Measurements from ENCODE around the gene ZFP30. TPM values are rescaled to one million over a fixed set of nuclear protein-coding genes. Genes with fewer than 3 reads are reported as not detected.
A peak's percentile ranks its signal among the peaks of the same experiment; 100 is the strongest.
"Not testable (repeated sequence)": the region's sequence is repeated elsewhere in the genome, so short reads cannot be mapped to it uniquely, and the experiment has no call there.

The ZFP30 gene
- 9.6 and 13.9 TPM in 2 replicates for total RNA-seq

DNA sequence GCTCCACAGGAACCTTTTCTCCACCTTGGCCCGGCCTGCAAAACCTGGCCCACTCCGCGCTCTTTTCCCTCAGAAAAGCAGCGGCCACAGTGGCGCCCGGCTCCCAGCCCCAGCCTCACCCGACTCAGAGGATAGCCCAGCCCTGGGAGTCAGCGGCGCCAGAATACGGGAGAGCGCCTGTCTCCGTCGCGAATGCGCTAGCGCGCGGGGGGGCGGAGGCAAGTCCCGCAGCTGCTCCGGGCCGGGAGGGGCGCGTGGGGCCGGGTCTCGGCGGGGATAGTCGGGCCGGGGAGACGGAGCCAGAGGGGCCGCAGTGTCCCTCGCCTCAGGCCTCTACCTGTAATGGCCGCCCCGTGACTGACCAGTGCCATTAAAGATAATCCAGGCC, at the start of gene ZFP30:
ZFP30 (minus strand) TSS at position 165 of the 388 bp plus-strand sequence. CDS start 7,643 bp downstream, outside the sequence.
- DNase-seq (ENCODE audit: low read depth in 2 of 2), result peak; percentile 83 to 90

DNA sequence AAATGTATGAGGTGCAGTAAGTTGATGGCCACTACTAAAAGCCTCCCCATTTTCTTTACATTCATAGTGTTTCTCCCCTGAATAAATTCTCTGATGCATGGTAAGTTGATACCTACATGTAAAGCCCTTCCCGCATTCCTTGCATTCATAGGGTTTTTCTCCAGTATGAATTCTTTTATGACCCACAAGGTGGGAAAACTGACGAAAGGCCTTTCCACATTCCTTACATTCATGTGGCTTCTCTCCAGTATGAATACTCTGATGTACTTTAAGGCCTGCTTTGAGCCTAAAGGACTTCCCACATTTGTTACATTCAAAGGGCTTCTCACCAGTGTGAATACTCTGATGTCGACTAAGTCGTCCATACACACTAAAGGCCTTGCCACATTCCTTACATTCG, 43.8 kb upstream of the ZFP30 start:
- DNase-seq (ENCODE audit: low read depth in 2 of 2), result no peak

DNA sequence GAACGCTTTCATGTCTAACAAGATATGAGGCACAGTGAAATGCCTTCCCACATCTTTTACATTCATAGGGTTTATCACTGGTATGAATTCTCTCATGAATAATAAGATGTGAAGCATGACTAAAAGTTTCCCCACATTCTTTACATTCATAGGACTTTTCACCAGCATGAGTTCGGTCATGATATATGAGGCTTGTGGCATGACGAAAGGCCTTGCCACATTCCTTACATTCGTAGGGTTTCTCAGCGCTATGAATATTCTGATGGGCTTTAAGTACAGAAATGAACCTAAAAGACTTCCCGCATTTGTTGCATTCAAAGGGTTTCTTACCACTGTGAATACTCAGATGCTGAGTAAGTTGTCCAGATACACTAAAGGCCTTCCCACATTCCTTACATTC, 43.0 kb upstream of the ZFP30 start:
- DNase-seq (ENCODE audit: low read depth in 2 of 2), result no peak

GRCh38 chr19:37695144-37695899, 40.1 kb upstream of the ZFP30 start:
- no peak for DNase-seq (ENCODE audit: low read depth in 2 of 2)

- no peak for DNase-seq (ENCODE audit: low read depth in 2 of 2)
Measured at GRCh38 chr19:37692956-37693620, 37.8 kb upstream of the ZFP30 start.

DNA sequence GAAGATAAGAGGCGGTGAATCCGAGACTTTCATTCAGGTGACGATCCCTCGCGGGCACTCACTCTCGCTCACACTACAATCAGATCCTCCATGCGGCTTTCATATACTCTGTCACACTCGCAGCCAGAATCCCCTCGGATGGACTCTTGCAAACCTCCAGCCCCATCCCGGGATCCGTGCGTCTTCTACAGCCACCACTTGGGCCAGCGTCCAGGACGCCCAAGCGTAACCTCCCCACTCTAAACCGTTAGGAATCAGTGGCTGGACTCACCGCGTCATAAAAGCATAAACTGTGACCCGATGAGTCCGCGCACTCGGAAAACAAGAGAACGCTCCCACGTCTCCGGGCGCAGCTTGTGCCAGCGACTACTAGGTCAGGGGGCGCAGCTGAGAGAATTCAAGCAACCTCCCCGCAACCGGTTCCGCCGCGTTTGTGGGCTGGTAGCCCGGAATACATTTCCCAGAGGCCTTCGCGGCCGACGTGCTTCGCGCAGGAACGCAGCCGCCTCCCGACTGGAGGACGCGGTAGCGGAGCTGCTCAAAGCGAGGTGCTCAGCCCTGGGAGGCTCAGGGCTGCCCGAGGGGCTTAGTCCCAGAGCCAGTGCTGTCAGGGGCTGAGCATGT, 36.7 kb upstream of the ZFP30 start:
- peak; percentile 75 to 81 for DNase-seq (ENCODE audit: low read depth in 2 of 2)

DNA sequence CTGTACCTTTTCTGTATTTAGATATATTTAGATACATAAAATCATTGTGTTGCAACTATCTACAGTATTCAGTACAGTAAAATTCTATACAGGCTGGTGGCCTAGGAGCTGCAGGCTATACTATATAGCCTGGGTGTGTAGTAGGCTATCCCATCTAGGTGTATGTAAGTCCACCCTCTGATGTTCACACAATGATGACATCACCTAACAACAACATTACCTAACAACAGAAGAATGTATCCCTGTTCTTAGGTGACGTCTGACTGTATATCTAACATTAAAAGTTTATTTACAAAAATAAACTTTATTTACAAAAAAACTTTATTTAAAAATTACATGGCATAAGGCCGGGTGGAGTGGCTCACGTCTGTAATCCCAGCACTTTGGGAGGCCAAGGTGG, 28.3 kb upstream of the ZFP30 start:
- no peak for DNase-seq (ENCODE audit: low read depth in 2 of 2)

- no peak for DNase-seq (ENCODE audit: low read depth in 2 of 2)
Measured at GRCh38 chr19:37669450-37669914, 14.2 kb upstream of the ZFP30 start.

DNA sequence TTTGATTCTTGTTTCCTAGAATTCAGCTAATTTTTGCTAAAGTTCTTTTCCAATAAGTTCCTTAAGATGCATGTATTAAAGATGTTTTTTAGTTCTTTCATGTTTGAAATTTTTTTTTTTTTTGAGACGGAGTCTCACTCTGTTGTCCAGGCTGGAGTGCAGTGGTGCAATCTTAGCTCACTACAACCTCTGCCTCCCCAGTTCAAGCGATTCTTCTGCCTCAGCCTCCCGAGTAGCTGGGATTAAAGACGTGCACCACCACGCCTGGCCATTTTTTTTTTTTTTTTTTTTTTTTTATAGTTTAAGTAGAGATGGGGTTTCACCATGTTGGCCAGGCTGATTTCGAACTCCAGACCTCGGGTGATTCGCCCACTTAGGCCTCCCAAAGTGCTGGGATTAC, 1.9 kb upstream of the ZFP30 start:
- not testable (repeated sequence) for DNase-seq (ENCODE audit: low read depth in 2 of 2)

DNA sequence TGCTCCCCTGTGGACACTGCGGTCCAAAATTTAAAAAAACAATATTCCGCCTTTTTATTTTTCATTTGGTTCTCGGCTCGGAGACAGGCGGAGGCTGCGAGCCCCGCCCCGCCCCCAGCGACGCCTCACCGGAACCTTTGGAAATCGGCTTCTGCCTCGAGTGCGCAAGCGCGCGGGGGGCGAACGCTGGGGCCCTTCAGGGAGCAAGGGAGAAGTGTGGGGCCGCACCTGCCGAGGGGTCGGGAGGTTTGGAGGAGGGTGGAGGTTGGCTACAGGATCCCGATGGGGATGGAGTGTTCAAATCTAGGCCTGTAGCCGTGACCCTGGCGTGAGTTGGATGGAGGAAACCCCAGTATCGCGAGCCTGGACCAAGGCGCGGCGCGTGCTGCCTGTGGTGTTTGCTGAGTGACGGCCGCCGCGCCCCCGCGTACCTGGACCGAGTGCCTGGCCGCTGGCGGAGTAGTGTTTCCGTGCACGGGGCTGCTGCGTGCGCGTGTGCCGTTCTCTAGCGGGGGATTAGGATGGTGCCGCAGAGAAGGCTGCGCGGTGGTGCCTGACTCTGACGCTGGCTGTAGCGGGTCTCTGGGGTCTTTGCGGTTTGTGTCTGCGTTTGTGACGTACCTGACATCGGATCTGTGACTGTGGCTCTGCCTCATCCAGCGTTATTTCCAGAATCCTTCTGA, 565 bp upstream of the ZFP30 start:
- peak; percentile 81 to 86 for DNase-seq (ENCODE audit: low read depth in 2 of 2)

DNA sequence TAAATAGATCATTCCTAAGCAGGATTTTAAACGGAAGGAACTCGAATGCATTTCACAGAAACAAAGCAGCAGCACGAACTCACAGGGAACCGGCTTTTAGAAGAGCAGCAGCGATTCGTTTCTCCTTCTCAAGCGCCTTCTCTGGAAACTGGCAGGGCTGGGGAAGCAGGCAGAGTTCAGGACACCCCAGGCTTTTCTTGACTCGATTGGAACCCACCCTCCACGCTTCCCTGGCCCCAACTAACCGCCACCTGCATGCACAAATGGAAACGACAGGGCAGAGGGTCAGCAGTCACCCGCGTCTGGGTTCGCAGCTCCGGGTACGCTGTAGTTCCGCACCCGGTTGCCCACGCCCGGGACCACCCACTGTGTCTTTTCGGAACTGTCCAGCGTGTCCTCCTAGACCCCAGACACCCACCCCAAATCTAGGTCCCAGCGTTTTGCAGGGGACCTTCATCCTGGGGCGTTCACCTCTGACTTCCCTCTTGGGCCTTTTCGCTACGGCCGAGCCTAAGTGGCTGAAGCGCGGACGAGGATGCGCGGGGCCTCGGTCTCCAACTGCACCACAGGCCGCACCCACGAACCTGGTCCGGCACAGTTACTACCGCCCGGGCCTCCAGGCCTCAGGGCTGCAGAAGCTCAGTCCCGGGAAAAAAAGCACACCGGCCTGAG, 500 bp downstream of the ZFP30 start:
- DNase-seq (ENCODE audit: low read depth in 2 of 2), result peak; percentile 33 to 52

DNA sequence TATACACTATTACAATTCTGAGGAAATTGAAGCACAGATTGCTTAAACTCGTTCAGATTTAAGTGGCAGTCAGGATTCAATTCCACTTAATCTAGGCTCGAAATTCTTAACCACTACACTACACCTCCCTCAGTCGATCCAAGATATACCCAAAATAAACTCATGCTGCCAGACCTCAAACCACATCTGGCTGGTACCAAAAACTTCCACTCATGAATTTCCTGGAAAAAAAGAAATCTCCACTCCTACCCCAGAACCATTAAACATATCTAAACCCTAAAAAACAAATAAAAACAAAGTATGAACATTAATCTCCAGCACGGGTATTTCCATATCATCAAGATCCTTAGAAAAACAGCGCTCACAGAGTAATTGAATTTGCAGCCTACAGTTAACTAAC, 1.1 kb downstream of the ZFP30 start:
- DNase-seq (ENCODE audit: low read depth in 2 of 2), result no peak

- DNase-seq (ENCODE audit: low read depth in 2 of 2), result no peak
Measured at GRCh38 chr19:37635076-37636056, 19.9 kb downstream of the ZFP30 start.

DNA sequence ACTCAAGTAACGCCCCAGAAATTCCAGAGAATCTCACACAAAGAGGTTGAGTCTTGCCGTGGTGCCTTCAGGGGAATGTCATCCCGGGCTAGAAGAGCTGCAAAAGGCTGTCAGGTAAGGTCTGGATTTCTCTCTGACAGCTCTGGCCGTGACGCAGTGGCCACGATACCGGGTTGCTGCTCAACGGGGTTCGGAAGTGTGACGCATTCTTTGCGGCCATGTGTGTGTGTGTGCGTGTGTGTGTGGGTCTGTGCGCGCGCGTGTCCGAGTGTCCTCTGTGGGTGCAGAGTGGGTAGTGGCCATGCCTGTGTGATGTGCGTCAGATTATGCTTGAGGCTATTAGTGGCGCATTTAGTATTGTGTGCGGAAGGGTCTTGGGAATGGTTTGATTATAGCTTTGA, 60.3 kb downstream of the ZFP30 start:
- DNase-seq (ENCODE audit: low read depth in 2 of 2), result peak; percentile 50 to 56

DNA sequence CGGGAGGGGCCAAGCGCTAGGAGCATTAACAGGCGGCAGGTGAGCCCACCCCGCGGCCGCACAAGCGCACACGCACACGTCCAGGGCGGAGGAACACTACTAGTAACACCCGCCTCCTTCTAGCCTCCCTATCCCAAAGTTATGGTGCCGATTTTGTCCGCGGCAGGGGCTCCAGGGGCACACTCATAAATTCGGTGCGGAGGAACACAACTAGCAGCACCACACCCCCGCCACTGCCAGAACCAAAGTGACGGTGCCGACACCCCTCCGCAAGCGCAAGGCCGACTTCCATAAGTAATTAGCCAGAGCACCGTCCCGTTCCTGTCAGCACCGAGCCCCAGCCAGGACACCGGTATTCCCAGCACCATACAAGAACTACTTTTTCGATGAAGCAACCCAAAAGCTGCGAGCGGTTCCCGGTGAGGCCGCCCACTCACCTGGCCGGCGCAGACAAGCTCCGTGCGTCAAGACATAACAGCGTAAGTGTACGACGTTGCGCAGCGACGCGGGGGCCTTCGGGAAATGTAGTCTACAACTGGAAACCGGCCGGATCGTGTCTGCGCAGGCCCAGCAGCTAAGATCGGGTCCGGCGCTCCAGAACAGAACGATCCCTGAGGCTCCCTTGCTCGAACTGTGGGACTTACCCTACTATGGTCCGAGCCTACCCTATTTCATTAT, 60.8 kb downstream of the ZFP30 start, which contains the start of the genes ZNF540 and ZNF571:
ZNF540 (plus strand) TSS at position 573 of the 678 bp plus-strand sequence. CDS start 3,572 bp downstream, outside the sequence.
ZNF571 (minus strand) TSS at position 489 of the 678 bp plus-strand sequence. CDS start 8,116 bp downstream, outside the sequence.
- peak; percentile 93 to 95 for DNase-seq (ENCODE audit: low read depth in 2 of 2)

DNA sequence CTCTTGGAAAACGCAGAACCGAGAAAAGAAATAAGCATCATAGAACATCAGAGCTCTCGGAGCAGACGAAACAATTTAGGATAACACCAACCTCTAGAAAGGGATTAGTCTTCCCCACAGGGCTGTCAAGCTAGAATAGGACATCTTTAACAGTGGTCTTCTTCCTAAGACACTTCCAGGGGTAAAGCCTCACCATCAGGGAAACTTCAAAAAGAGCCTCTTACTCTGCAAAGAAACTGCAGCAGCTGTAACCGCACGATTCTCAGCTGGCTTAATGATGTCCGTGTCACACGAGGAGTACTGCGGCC, 61.3 kb downstream of the ZFP30 start:
- DNase-seq (ENCODE audit: low read depth in 2 of 2), result peak in 1 of 2 donors; percentile 1

- no peak for DNase-seq (ENCODE audit: low read depth in 2 of 2)
Measured at GRCh38 chr19:37583340-37583739, 71.9 kb downstream of the ZFP30 start.

GRCh38 chr19:37572203-37572602, 83.1 kb downstream of the ZFP30 start:
- DNase-seq (ENCODE audit: low read depth in 2 of 2), result no peak

DNA sequence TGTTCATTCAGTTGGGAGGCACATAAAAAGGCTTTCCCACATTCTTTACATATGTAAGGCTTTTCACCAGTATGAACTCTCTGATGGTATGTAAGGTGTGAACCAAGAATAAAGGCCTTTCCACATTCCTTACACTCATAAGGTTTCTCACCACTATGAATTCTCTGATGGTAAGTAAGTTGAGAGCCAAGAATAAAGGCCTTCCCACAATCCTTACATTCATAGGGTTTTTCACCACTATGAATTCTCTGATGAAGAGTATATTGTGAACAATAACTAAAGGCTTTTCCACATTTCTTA, 89.9 kb downstream of the ZFP30 start:
- DNase-seq (ENCODE audit: low read depth in 2 of 2), result no peak

Measured in lung microvascular endothelial cell (primary cell).